G401.6 (cell line): Measurements from ENCODE around the gene NARF.
"Not testable (repeated sequence)": the region's sequence is repeated elsewhere in the genome, so short reads cannot be mapped to it uniquely, and the experiment has no call there.

Experiments used
- FAIRE-seq: peaks from 2 replicates; lab custom pipeline; 2012; peaks lifted over from hg19 to GRCh38; lab: Jason Lieb, UNC

Gene NARF

GRCh38 chr17:82447876-82448275, 10.7 kb upstream of the NARF start:
- no peak for FAIRE-seq

- no peak for FAIRE-seq
Observed at GRCh38 chr17:82449131-82449882, 9.2 kb upstream of the NARF start.

- no peak for FAIRE-seq
Observed at GRCh38 chr17:82449883-82450356, 8.6 kb upstream of the NARF start.

DNA sequence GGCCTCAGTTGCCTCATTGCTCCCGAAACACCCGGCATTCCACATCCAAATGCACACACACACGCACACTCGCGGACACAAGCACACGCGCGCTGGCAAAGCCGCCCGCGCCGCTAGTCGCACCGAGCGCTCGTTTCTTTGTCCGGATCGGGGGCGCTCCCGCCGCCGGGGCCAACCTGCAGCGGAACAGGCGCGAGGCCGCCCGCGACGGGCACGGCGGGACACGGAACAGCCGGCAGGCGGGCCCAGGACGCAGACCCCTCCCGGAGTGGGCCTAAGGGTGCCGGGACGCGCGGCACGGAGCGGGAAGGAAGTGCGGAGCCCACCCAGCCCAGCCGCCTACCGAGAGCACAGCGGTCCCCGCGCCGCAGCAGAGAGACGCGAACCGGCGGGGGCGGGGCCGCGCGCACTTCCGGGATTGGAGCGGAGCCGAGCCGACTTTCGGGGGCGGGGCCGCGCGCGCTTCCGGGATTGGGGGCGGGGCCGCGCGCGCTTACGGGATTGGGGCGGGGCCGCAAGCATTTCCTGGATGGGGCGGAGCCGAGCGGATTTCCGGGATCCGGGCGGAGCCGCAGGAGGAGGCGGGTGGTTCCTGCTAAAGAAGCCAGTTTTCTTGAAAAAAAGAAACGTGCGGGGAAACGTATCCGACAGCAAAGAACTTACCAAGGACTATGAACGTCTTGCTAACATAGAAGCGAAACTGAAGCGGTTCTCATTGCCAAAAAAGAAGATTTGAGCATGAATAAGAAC, 8.0 kb upstream of the NARF start, which contains the start of gene CYBC1:
Gene CYBC1, minus strand, starts transcription at position 396 of the 750 bp plus-strand sequence. CDS start 1,498 bp downstream, outside the sequence.
- peak; percentile 42 for FAIRE-seq

- FAIRE-seq = no peak
Observed at GRCh38 chr17:82452162-82452561, 6.4 kb upstream of the NARF start.

- not testable (repeated sequence) for FAIRE-seq
Observed at GRCh38 chr17:82453151-82453550, 5.4 kb upstream of the NARF start.

DNA sequence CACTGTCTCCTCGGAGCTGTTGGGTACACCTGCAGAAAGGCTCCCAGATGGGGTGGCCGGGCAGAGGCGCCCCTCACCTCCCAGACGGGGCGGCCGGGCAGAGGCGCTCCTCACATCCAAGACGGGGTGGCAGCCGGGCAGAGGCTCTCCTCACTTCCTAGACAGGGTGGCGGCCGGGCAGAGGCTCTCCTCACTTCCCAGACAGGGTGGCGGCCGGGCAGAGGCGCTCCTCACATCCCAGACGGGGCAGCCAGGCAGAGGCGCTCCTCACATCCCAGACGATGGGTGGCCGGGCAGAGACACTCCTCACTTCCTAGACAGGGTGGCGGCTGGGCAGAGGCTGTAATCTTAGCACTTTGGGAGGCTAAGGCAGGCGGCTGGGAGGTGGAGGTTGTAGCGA, 4.8 kb upstream of the NARF start:
- FAIRE-seq = not testable (repeated sequence)

DNA sequence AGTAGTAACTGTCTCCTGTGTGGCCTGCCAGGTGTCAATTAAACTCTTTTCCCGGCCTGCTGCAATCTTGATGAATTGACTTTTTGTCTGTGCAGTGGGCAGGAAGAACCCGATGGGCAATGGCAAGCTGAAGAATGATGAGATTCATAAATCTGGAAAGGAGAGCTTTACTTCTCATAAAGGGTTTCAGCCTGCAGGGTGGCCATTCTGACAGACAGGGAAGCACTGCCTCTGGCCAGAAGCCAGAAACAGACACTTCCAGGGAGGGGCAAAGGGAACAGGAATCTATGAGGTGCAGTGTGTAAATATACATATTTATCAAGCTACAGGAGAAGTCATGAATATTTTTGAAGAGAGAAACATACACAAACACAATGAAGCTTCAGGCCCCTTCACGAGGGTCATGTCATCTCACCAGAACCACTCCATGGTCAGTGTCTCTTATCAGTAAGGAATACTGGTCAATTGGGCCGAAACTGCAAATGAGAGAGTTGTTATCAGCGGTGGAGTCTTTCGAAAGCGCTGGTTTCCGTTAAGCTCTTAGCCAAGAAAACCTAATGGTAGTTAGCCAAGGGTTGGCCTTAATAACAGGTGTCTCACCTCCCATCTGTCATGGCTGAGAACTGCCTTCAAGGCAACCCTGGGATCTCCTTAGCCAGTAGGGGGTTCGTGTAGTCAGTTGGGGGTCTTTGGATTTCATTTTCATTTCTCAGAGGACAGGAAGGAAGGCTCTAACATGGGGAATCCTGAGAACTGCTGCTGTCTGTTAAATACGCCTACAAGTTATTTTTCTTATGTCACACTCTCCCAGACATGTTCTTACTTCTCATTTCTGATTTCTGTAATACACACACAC, 1.2 kb upstream of the NARF start:
- no peak for FAIRE-seq

GRCh38 chr17:82457929-82458178, 687 bp upstream of the NARF start:
- FAIRE-seq = peak; percentile 36

DNA sequence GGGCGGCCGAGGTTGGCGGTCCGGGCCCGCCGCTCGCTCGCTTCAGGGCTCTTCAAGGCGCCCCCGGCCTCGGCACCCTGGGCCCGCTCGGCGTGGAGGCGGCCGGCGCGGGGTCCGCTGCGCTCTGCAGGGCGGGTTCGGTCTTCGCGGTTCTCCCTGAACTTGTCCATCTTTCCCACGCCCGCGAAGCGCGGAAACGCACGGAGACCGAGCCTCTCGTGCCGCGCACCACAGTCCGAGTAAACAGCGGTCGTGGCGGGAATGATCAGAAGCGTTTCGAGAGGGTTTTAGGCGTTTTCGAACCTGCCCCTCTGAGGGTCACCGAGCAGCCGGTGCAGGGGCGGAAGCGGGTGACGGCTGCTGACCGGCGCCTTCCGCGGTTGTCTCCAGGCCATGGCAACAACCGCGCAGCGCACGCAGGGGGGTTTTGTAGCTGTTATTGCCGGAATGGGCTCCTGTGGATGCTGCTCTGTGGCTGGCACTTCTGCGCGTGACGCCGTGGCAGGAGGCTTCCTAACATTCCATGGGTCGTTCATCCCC, 414 bp downstream of the NARF start:
- FAIRE-seq = no peak

DNA sequence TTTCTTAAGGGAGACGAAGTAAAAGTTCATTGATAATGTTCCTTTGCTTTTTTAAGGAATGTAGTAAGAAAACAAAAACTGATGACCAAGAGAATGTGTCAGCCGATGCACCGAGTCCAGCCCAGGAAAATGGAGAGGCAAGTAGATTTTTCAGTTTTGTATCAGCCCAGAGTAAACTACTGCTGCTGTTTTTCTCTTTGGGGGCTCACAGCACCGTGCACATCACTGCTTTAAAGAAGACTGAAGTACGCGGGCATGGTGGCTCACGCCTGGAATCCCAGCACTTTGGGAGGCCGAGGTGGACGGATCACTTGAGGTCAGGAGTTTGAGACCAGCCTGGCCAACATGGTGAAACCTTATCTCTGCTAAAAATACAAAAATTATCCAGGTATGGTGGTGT, 1.4 kb downstream of the NARF start:
- not testable (repeated sequence) for FAIRE-seq

DNA sequence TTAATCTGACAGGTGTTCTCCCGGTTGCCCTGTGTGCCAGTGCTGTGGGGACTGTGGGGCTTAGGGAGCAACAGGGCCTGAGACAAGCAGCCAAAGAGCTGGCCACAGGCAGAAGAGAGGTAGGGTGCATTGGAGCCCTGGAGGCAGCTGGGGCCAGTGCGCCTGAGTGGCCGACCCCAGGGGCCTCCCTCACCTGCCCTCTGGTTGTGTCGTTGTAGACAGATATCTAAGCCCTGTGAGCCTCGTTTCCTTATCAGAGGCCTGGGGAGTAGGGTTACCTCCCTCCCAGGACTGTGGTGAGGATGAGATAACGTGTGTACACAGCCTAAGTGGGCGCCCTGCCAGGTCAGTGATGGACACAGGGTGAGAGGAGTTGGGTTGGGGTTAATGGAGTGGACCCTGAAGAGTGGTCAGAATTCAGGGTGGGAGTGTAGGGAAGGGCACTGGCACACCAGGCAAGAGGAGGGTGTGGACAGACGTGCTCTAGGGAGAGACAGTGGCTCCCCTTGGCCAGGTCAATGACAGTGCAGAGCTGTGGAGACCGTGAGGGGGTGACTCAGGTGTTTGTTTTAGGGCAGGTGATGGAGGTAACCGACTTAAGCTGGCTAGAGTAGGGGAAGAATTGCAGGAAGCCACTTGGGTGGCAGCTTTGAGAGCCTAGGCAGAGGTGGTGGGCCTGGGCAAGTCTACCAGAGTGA, 3.4 kb downstream of the NARF start:
- FAIRE-seq = no peak

GRCh38 chr17:82463391-82463790, 4.8 kb downstream of the NARF start:
- no peak for FAIRE-seq

- FAIRE-seq = no peak
Observed at GRCh38 chr17:82463925-82464566, 5.5 kb downstream of the NARF start.

- FAIRE-seq = no peak
Observed at GRCh38 chr17:82464567-82464929, 6.0 kb downstream of the NARF start.

GRCh38 chr17:82465023-82465603, 6.6 kb downstream of the NARF start:
- no peak for FAIRE-seq

DNA sequence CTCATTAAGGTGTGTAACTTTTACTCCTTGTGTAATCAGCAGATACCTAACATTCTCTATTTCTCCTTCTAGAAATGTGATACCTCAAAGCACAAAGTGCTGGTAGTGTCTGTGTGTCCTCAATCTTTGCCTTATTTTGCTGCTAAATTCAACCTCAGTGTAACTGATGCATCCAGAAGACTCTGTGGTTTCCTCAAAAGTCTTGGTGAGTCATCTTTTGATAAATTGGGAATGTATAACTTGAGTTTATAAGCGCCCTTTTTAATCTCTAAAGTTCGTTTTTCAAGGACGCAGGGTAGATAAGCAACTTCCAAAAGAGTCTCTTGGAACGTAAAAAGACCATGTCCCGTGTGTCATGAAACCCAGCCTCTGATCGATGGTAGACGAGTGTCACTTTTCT, 10.2 kb downstream of the NARF start:
- FAIRE-seq = no peak

DNA sequence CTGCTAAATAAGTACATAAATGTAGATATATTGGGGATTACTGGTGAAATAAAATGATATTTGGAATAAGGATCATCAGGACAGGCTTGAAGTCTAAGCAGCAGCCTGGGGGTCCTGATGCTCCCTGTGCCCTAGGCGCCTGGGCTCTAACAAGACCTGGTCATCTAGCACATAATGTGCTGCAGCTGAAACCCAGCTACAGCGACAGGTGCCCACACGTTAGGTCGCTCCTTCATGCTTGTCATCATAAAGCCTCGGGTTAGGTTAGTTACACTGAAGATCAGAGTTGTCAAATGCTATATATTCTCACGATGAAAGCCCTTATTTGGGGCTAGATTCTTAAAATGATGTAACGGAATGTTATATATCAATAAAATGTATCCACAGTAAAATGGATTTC, 11.5 kb downstream of the NARF start:
- FAIRE-seq = no peak

DNA sequence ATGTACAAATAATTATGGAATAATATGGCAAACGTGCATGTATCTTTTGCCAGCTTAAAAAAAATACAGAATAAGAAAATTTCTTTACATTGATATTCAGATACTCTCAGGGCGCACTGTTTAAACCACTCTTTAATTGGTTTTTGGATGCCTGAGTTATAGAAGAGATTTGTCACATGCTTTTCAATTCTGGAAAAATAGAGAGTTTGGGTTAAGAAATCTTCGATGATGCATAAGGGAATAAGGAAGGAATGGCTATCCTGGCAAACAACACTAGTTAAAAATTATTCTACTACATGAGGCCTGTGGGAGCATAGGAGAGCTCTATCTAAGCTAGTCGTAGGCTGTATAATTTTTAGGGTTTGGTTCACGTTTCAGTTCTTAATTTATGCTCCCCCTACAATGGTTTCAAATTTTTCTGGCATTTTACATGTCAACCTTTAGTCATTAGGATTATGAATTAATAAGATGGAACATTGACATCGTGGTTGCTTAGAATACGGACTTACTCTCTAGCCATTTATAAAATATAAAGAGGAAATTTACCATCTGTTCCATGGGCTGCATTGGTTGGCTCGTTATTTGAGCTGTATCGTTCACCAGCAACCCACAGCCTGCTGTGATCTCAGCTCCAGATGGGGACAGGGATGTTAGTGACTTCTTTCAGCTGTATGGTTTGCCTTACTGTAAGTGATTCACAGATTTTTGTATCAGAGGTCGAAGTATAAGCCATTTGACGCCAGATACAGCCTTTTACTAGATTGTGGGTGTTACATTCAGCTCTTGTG, 15.9 kb downstream of the NARF start:
- FAIRE-seq = no peak

- FAIRE-seq = no peak
Observed at GRCh38 chr17:82475458-82475857, 16.9 kb downstream of the NARF start.
